ENCODE results near the gene COL4A6. TPM values are rescaled to one million over a fixed set of nuclear protein-coding genes. Genes with fewer than 3 reads are reported as not detected.

COL4A6 gene
- total RNA-seq, 1 experiment from 2014 or later: 0.28 TPM

DNA sequence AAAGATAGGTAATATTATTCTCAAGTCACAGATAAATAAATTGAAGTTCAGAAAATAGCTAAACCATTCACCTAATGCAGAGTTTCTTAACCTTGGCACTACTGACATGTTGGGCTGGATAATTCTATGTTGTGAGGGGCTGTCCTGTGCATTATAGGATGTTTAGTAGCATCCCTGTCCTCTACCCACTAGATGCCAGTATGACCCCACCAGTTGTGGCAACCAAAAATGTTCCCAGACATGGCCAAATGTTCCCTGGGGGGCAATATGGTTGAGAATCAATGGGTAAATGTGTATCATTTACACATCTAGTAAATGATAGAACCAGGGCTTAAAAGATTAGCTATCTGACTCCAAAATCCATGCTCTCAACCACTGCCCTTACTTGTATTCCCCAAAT lies 140.9 kb downstream of the COL4A6 start:
- H3K9me3 ChIP-seq (ENCODE audit: control insufficient read depth, insufficient read depth, low read depth, low read length): no peaks in the 10 kb centered on the region
- H3K27me3 ChIP-seq (ENCODE audit: control insufficient read depth, insufficient read depth, low read length): no peaks in the 10 kb centered on the region
- BruUV-seq (replicated peaks): no TSS peak
- H3K4me1 ChIP-seq (ENCODE audit: control insufficient read depth, insufficient read depth, low read length): no peaks in the 10 kb centered on the region
- in situ Hi-C loops (cut with HindIII; ENCODE audit: low pct_unique_long_range_greater_than_20kb, low sequenced_read_pairs): no loop called here
- CTCF ChIA-PET: no interaction called here
- H3K27ac ChIP-seq (ENCODE audit: low read length): no peak overlapping the region
- POLR2A ChIA-PET: no interaction called here
- DNase-seq (ENCODE audit: low read depth, low spot score) (no peak), ATAC-seq (no peak)
- intact Hi-C loops (cut with micrococcal nuclease; ENCODE audit: unreplicated experiment): no loop called here
- TF ChIP-seq, protein P1, sequence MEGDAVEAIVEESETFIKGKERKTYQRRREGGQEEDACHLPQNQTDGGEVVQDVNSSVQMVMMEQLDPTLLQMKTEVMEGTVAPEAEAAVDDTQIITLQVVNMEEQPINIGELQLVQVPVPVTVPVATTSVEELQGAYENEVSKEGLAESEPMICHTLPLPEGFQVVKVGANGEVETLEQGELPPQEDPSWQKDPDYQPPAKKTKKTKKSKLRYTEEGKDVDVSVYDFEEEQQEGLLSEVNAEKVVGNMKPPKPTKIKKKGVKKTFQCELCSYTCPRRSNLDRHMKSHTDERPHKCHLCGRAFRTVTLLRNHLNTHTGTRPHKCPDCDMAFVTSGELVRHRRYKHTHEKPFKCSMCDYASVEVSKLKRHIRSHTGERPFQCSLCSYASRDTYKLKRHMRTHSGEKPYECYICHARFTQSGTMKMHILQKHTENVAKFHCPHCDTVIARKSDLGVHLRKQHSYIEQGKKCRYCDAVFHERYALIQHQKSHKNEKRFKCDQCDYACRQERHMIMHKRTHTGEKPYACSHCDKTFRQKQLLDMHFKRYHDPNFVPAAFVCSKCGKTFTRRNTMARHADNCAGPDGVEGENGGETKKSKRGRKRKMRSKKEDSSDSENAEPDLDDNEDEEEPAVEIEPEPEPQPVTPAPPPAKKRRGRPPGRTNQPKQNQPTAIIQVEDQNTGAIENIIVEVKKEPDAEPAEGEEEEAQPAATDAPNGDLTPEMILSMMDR (IDR thresholded peaks at IDR 0.05): 0 out of 2 replicates have a peak, but pooled peaks have one; percentile 6
- TF ChIP-seq POLR2AphosphoS5 (IDR thresholded peaks at IDR 0.05; ENCODE audit: low read depth, low read length): no peak
- TF ChIP-seq TCF7L2 (IDR thresholded peaks at IDR 0.05; ENCODE audit: low read depth, low read length): no peak
- no peak for TF ChIP-seq SIN3A (IDR thresholded peaks at IDR 0.05; ENCODE audit: borderline replicate concordance, insufficient read depth, low read depth, low read length)
- no peak for TF ChIP-seq REST (IDR thresholded peaks at IDR 0.05; ENCODE audit: insufficient read depth in 1 of 2, low read depth in 2 of 2, low read length in 1 of 2)
- no peak overlapping the region for H3K4me3 ChIP-seq (ENCODE audit: low read depth in 2 of 2, low read length in 2 of 2)
- no peaks in the 10 kb centered on the region for H3K36me3 ChIP-seq (ENCODE audit: control insufficient read depth, insufficient read depth, low read length)

DNA sequence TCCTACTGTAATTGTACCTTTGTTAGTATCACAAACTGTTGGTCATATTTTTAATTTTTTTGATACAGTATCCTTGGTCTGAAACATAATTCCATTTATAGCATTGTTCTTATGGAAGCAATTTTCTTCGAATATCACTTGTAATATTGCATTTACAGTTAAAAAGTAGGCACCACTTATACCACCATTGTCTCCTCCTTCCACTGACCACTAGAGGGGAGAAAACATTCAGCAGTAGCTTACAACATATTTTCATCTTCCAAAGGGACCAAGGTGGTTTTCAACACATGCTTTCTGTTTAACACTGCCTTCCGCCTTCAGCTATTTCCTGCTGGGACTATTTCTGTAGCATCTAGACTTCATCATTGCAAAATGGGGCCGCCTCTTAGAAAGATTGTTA lies 146.2 kb downstream of the COL4A6 start:
- intact Hi-C loops (cut with micrococcal nuclease; ENCODE audit: unreplicated experiment) (no loop called here), in situ Hi-C loops (cut with HindIII; ENCODE audit: low pct_unique_long_range_greater_than_20kb, low sequenced_read_pairs) (no loop called here)
- Histone ChIP-seq H3K4me3 (ENCODE audit: low read depth in 2 of 2, low read length in 2 of 2) (no peak overlapping the region), H3K27ac (ENCODE audit: low read length) (no peak overlapping the region), H3K4me1 (ENCODE audit: control insufficient read depth, insufficient read depth, low read length) (no peaks in the 10 kb centered on the region), H3K36me3 (ENCODE audit: control insufficient read depth, insufficient read depth, low read length) (no peaks in the 10 kb centered on the region), H3K27me3 (ENCODE audit: control insufficient read depth, insufficient read depth, low read length) (no peaks in the 10 kb centered on the region), H3K9me3 (ENCODE audit: control insufficient read depth, insufficient read depth, low read depth, low read length) (no peaks in the 10 kb centered on the region)
- BruUV-seq (replicated peaks): no TSS peak
- DNase-seq (ENCODE audit: low read depth, low spot score) (no peak), ATAC-seq (no peak)
- TF ChIP-seq TCF7L2 (IDR thresholded peaks at IDR 0.05; ENCODE audit: low read depth, low read length): no peak
- ChIA-PET CTCF (no interaction called here), POLR2A (no interaction called here)

DNA sequence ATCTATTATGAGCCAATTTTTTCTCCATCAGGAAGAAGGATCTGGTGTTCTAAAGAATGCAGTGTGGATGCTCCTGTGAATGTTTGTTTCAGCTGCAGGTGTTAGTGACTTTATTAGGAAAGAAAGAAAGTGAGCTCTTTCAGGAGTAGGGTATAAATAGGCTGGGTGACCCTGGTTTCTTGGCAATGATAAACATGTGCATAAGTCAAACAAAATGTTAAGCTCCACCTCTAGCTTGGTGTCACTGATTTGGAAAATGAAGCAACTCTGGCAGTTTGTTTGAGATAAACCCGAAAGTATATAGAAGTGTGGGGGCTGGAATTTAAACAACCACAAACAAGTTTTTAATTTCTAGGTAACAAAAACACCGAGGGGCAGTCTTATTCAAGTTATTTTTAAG lies 152.3 kb downstream of the COL4A6 start:
- no peak overlapping the region for H3K27ac ChIP-seq (ENCODE audit: low read length)
- ATAC-seq (no peak), DNase-seq (ENCODE audit: low read depth, low spot score) (no peak)
- TF ChIP-seq REST (IDR thresholded peaks at IDR 0.05; ENCODE audit: insufficient read depth in 1 of 2, low read depth in 2 of 2, low read length in 1 of 2): no peak
- no peak for TF ChIP-seq POLR2AphosphoS5 (IDR thresholded peaks at IDR 0.05; ENCODE audit: low read depth, low read length)
- no peak for TF ChIP-seq SIN3A (IDR thresholded peaks at IDR 0.05; ENCODE audit: borderline replicate concordance, insufficient read depth, low read depth, low read length)
- no peak for TF ChIP-seq TCF7L2 (IDR thresholded peaks at IDR 0.05; ENCODE audit: low read depth, low read length)
- TF ChIP-seq, protein P1 (IDR thresholded peaks at IDR 0.05): no peak
- no TSS peak for BruUV-seq (replicated peaks)
- no peaks in the 10 kb centered on the region for H3K9me3 ChIP-seq (ENCODE audit: control insufficient read depth, insufficient read depth, low read depth, low read length)
- ChIA-PET CTCF (no interaction called here), POLR2A (no interaction called here)
- no peaks in the 10 kb centered on the region for H3K4me1 ChIP-seq (ENCODE audit: control insufficient read depth, insufficient read depth, low read length)
- H3K4me3 ChIP-seq (ENCODE audit: low read depth in 2 of 2, low read length in 2 of 2): no peak overlapping the region
- no peaks in the 10 kb centered on the region for H3K36me3 ChIP-seq (ENCODE audit: control insufficient read depth, insufficient read depth, low read length)
- intact Hi-C loops (cut with micrococcal nuclease; ENCODE audit: unreplicated experiment): no loop called here
- H3K27me3 ChIP-seq (ENCODE audit: control insufficient read depth, insufficient read depth, low read length): peaks cover 4% of the 10 kb centered on the region; the same call in 1 of the 2 replicates
- in situ Hi-C loops (cut with HindIII; ENCODE audit: low pct_unique_long_range_greater_than_20kb, low sequenced_read_pairs): no loop called here
